ENCODE measurements around the gene GFM1.

DNA sequence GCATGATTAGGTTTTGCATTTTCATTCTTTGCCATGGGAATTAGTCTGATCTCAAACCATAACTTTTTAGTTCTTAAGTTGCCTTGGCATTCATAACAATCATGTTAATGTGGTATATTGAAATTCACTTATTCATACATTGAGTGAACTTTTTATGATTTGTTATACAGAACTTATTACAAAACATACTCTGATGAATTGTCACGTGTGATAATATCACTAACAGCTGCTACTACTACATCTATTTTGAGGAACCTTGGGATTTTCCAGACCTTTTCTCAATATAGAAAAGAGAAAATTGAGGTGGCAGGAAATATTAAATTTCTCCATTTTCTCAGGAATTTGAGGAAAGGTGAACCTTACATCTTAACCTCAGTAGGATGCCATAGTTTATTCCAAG is 18.9 kb downstream of the GFM1 start:
- TF ChIP-seq POLR2AphosphoS5 (IDR thresholded peaks at IDR 0.05) (no peak), POLR2A (IDR thresholded peaks at IDR 0.05) (no peak)
- TF ChIP-seq, protein P1, sequence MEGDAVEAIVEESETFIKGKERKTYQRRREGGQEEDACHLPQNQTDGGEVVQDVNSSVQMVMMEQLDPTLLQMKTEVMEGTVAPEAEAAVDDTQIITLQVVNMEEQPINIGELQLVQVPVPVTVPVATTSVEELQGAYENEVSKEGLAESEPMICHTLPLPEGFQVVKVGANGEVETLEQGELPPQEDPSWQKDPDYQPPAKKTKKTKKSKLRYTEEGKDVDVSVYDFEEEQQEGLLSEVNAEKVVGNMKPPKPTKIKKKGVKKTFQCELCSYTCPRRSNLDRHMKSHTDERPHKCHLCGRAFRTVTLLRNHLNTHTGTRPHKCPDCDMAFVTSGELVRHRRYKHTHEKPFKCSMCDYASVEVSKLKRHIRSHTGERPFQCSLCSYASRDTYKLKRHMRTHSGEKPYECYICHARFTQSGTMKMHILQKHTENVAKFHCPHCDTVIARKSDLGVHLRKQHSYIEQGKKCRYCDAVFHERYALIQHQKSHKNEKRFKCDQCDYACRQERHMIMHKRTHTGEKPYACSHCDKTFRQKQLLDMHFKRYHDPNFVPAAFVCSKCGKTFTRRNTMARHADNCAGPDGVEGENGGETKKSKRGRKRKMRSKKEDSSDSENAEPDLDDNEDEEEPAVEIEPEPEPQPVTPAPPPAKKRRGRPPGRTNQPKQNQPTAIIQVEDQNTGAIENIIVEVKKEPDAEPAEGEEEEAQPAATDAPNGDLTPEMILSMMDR (IDR thresholded peaks at IDR 0.05): no peak
